Loucy (cell line): ENCODE results near the gene CATSPER1.

ENCODE experiments used
- EZH2phosphoT487 ChIP-seq: fragments of 200-600 bp; IDR thresholded peaks from 2 replicates; pipeline ENCODE4 v1.6.1; 2018; ENCODE audit warnings: antibody characterized with exemption, mild to moderate bottlenecking, moderate library complexity, borderline replicate concordance
- TF ChIP-seq, protein P1 (sequence below): fragments of 200-600 bp; sonication (generic); conservative IDR thresholded peaks from 2 replicates; pipeline ENCODE4 v1.5.1; 2014; ENCODE audit warnings: mild to moderate bottlenecking, antibody characterized with exemption, low read length

DNA sequence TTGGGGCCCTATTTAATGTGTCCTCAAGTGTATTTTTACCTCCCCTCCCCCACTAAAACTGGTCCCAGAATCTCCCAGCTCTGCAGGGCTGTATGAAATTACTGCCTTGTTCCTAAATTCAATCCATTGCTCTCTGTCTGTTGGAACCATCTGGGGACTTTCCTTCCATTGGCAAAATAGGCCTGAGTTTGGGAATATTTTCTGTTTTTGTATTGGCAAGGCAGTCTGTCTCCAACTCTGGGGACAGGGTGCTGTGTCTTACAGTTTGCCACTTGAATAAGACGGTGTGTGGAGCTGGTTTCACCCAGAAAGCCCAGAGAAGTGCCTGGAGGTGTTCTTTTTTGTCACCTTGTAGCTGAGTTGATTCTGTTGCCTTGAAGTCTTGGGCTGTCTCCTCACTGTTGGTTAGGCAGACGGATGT, 45.1 kb upstream of the CATSPER1 start:
- TF ChIP-seq, protein P1, sequence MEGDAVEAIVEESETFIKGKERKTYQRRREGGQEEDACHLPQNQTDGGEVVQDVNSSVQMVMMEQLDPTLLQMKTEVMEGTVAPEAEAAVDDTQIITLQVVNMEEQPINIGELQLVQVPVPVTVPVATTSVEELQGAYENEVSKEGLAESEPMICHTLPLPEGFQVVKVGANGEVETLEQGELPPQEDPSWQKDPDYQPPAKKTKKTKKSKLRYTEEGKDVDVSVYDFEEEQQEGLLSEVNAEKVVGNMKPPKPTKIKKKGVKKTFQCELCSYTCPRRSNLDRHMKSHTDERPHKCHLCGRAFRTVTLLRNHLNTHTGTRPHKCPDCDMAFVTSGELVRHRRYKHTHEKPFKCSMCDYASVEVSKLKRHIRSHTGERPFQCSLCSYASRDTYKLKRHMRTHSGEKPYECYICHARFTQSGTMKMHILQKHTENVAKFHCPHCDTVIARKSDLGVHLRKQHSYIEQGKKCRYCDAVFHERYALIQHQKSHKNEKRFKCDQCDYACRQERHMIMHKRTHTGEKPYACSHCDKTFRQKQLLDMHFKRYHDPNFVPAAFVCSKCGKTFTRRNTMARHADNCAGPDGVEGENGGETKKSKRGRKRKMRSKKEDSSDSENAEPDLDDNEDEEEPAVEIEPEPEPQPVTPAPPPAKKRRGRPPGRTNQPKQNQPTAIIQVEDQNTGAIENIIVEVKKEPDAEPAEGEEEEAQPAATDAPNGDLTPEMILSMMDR, result no peak
- TF ChIP-seq EZH2phosphoT487, result no peak
